HG02678 (cell line): ENCODE results near the gene DKKL1.

ENCODE experiments used
- ATAC-seq: cut with Tn5 transposase; IDR thresholded peaks from one replicate; pipeline ENCODE4 v1.9.1; 2021; ENCODE audit warnings: mild to moderate bottlenecking, moderate library complexity; ENCODE audit not compliant: unreplicated experiment

The DKKL1 gene

GRCh38 chr19:49418511-49418910 lies 54.8 kb downstream of the DKKL1 start:
- ATAC-seq: no peak

GRCh38 chr19:49419173-49419572 lies 55.5 kb downstream of the DKKL1 start:
- no peak for ATAC-seq

GRCh38 chr19:49420227-49420626 lies 56.5 kb downstream of the DKKL1 start:
- ATAC-seq: no peak

- no peak for ATAC-seq
These were observed 57.6 kb downstream of the DKKL1 start for GRCh38 chr19:49421039-49421877.

- ATAC-seq: no peak
These were observed 58.2 kb downstream of the DKKL1 start for GRCh38 chr19:49421878-49422202.

DNA sequence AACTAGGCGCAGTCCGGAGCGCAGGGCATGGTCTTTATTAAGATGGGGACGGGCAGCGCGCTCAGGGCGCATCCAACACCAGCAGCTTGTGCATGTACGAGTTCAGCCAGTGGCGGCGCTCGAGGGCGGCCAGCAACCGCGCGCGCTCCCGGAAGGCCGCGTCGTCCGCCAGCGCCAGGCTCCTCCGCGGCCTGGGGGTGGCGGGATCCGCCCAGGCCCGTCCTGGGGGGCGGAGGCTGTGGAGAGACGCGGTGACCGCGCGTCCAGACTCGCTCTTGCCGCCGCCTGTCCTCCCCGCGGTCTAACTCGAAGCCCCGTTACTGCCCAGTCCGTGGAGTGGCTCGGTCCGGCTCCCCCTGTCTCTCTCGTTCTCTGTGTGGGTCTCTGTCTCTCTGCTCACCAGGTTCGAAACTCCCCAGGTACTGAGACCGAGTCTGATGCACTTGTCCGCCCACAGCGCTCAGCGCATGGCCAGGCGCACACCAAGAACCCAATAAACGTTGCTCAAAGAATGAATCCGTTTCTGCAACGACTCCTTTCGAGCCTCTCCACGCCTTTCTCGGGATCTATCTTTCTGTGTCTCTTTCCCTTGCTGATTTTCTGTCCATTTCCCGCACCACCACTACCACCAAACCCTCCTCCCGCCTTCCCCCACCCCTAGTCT lies 58.9 kb downstream of the DKKL1 start:
- no peak for ATAC-seq

DNA sequence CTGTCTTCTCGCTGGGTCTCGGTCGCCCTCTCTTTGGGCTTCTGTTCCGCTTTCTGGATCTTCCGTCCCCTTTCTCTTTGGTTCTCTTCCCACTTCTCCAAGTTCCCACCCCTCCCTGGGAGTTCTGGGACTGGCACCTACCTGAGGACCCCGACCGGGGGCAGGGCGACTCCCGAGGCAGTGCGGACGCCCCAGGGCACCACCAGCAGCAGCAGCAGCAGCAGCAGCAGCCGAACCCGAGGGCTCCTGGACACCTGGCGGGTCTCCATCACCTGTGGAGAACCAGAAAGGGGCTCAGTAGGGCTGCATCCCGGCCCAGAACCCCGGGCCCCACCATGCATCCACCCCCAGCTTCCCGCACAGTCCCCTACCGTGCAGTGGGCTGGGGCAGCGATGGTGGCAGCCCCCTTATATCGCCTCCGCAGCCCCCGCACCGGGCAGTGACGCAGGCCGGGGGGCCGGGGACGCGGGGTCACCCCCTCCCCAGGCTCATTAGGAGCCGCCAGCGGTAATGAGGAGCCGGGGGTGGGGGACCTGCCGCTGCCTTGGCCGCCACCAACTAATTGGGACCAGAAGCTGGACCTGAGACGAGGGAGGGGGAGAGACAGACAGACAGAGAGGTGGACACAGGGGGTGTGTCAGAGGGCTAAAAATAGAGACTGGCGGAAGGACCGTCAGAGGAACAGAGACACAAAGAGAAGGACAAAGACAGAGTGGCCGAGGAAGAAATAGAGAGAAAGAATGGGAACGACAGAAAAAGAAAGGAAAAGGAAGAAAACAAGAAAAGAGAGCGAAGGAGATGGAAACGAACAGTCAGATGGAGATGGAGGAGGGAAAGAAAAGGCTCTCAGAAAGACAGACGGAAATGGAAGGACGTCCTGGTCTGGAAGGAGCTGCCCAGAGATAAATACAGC lies 59.7 kb downstream of the DKKL1 start, which contains the start of gene PTH2:
PTH2 (minus strand) TSS at position 371 of the 914 bp plus-strand sequence; CDS start at position 269, 102 bp downstream.
- no peak for ATAC-seq

DNA sequence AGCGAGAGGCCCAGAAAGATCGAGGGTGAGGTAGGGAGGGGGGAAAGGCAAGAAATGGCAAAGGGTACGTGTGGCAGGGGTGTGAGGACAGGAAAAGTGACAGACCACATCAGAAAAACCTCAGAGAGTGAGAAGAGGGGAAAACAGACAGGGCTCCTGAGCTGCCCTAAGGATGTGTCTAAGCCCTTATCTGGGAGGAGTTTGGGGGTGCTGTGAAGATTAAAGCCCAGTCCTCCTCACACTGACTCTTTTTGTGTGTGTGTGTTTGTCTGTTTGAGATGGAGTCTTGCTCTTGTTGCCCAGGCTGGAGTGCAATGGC lies 60.3 kb downstream of the DKKL1 start:
- ATAC-seq: no peak
